ENCODE results near the gene POLR1C.

Gene POLR1C

DNA sequence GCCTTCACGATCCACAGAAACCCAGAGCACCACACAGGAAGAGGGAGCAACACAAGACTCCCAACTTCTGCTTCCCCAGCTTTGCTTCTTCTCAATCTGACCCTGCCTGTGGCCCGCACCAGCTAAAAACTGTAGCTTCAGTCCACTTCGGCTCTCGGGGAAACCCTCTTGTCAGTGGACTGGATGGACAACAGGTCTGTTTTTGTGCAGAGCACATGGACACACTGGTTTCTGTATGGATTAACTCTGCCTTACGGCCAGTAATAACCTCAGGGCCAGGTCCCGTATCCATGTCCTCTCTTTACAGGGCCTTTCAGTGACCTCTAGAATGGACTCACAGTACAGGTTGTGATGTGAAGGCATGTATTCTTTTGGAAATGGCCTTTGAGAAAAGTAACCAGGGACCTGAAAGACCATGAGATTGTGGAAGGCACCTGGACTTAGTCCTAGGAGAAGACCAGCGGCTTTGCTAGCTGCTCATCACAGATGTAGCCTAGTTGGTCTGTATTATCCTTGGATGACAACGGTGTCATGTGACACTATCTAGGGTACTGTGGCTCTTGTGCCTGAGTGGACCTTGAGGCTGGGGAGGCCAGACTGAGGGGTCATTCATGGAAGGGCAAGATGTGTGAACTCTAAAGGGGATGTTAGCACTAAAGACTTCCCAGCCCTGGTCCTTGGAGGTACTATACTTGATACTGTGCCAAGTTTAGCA is 5.8 kb downstream of the POLR1C start:
- ATAC-seq (ENCODE audit: insufficient read depth, low read depth) (0 out of 3 replicates have a peak, but pooled peaks have one; percentile 3), DNase-seq (no peak)
- Histone ChIP-seq H4K20me1 (ENCODE audit: insufficient read depth, low read length) (peaks cover 7% of the 10 kb centered on the region; the same call in 1 of the 2 replicates), H3K36me3 (ENCODE audit: insufficient read depth, low read length) (peaks cover 87% of the 10 kb centered on the region), H3K9ac (ENCODE audit: low read depth, low read length) (no peak overlapping the region), H3K27ac (ENCODE audit: low read length) (no peak overlapping the region), H2AFZ (ENCODE audit: low read depth, low read length) (no peak overlapping the region), H3K79me2 (ENCODE audit: insufficient read depth, low read length) (peaks cover 21% of the 10 kb centered on the region), H3K9me3 (ENCODE audit: insufficient read depth, low read length, severe bottlenecking) (no peaks in the 10 kb centered on the region), H3K27me3 (ENCODE audit: insufficient read depth, low read length, poor library complexity) (no peaks in the 10 kb centered on the region), H3K4me1 (ENCODE audit: insufficient read depth, low read length) (peaks cover 18% of the 10 kb centered on the region), H3K4me3 (ENCODE audit: low read depth in 1 of 2, low read length in 2 of 2) (no peak overlapping the region), H3K4me2 (ENCODE audit: insufficient read depth, low read length) (no peak overlapping the region)
- TF ChIP-seq, protein P1, sequence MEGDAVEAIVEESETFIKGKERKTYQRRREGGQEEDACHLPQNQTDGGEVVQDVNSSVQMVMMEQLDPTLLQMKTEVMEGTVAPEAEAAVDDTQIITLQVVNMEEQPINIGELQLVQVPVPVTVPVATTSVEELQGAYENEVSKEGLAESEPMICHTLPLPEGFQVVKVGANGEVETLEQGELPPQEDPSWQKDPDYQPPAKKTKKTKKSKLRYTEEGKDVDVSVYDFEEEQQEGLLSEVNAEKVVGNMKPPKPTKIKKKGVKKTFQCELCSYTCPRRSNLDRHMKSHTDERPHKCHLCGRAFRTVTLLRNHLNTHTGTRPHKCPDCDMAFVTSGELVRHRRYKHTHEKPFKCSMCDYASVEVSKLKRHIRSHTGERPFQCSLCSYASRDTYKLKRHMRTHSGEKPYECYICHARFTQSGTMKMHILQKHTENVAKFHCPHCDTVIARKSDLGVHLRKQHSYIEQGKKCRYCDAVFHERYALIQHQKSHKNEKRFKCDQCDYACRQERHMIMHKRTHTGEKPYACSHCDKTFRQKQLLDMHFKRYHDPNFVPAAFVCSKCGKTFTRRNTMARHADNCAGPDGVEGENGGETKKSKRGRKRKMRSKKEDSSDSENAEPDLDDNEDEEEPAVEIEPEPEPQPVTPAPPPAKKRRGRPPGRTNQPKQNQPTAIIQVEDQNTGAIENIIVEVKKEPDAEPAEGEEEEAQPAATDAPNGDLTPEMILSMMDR (IDR thresholded peaks at IDR 0.05; ENCODE audit: borderline replicate concordance, extremely low read depth, low read length, poor library complexity, severe bottlenecking): no peak
- TF ChIP-seq EZH2 (IDR thresholded peaks at IDR 0.05; ENCODE audit: borderline replicate concordance, low read depth, low read length, severe bottlenecking): no peak

DNA sequence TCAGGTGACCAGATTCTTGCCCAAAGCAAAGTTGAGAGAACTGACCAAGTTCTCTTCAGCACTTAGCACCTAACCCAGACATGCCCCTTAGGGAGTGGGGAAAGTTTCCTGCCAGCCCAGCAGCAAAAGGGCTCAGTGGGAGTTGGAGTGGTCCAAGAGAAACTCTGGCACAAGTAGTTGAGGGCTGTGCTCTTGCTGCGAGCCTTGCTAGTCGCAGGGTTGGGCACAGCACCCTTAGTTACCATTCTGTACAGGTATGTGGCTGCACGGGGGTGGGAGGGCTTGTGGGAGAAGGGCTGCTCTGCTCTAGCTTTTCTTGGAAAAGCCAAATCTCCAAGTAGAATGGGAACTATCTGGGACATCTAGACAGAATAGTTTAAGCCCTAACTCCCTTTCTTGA is 6.4 kb downstream of the POLR1C start:
- Histone ChIP-seq H3K4me3 (ENCODE audit: low read depth in 1 of 2, low read length in 2 of 2) (no peak overlapping the region), H3K27me3 (ENCODE audit: insufficient read depth, low read length, poor library complexity) (no peaks in the 10 kb centered on the region), H3K9me3 (ENCODE audit: insufficient read depth, low read length, severe bottlenecking) (no peaks in the 10 kb centered on the region), H3K79me2 (ENCODE audit: insufficient read depth, low read length) (peaks cover 15% of the 10 kb centered on the region), H3K4me1 (ENCODE audit: insufficient read depth, low read length) (peaks cover 12% of the 10 kb centered on the region), H3K27ac (ENCODE audit: low read length) (no peak overlapping the region), H3K36me3 (ENCODE audit: insufficient read depth, low read length) (peaks cover 93% of the 10 kb centered on the region), H2AFZ (ENCODE audit: low read depth, low read length) (no peak overlapping the region), H3K4me2 (ENCODE audit: insufficient read depth, low read length) (no peak overlapping the region), H4K20me1 (ENCODE audit: insufficient read depth, low read length) (peaks cover 3% of the 10 kb centered on the region; the same call in 1 of the 2 replicates), H3K9ac (ENCODE audit: low read depth, low read length) (no peak overlapping the region)
- TF ChIP-seq, protein P1 (IDR thresholded peaks at IDR 0.05; ENCODE audit: borderline replicate concordance, extremely low read depth, low read length, poor library complexity, severe bottlenecking): no peak
- TF ChIP-seq EZH2 (IDR thresholded peaks at IDR 0.05; ENCODE audit: borderline replicate concordance, low read depth, low read length, severe bottlenecking): no peak
- ATAC-seq (ENCODE audit: insufficient read depth, low read depth) (no peak), DNase-seq (no peak)

DNA sequence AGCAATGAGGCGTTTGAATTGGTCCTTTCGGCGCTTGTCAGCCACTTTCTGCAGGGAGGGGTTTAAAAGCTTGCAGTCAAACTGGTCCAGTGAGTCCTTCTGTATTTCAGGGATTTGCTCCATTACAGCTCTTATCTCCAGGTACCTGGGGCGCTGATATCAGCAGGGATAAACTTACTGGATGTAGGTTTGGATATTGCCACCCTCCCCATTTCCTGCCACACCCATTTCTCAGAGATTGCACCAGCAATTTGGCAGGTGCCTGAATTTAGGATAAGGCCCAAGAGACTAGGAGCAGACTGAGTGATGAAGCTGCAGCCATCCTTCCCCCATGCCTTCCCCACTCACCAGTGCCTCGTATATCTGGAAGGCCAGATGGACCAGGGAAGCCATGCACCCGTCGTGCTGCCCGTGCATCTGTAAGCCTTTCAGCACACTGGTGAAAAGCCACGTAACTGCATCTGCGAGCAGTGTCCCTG is 7.6 kb downstream of the POLR1C start:
- peaks cover 97% of the 10 kb centered on the region for H3K36me3 ChIP-seq (ENCODE audit: insufficient read depth, low read length)
- no peak overlapping the region for H3K9ac ChIP-seq (ENCODE audit: low read depth, low read length)
- peaks cover 3% of the 10 kb centered on the region; the same call in 1 of the 2 replicates for H4K20me1 ChIP-seq (ENCODE audit: insufficient read depth, low read length)

More for the DNA sequence above, 7.6 kb downstream of the POLR1C start:
- H3K79me2 ChIP-seq (ENCODE audit: insufficient read depth, low read length): peaks cover 3% of the 10 kb centered on the region; the same call in 1 of the 2 replicates
- no peak overlapping the region for H3K4me3 ChIP-seq (ENCODE audit: low read depth in 1 of 2, low read length in 2 of 2)
- H3K9me3 ChIP-seq (ENCODE audit: insufficient read depth, low read length, severe bottlenecking): no peaks in the 10 kb centered on the region
- no peak for DNase-seq
- H3K27ac ChIP-seq (ENCODE audit: low read length): peak overlapping the region; percentile 8; the same call in 1 of the 2 replicates
- ATAC-seq (ENCODE audit: insufficient read depth, low read depth): no peak
- no peak overlapping the region for H2AFZ ChIP-seq (ENCODE audit: low read depth, low read length)
- H3K4me1 ChIP-seq (ENCODE audit: insufficient read depth, low read length): peaks cover under 1% of the 10 kb centered on the region; the same call in 1 of the 2 replicates
- no peaks in the 10 kb centered on the region for H3K27me3 ChIP-seq (ENCODE audit: insufficient read depth, low read length, poor library complexity)
- TF ChIP-seq, protein P1 (IDR thresholded peaks at IDR 0.05; ENCODE audit: borderline replicate concordance, extremely low read depth, low read length, poor library complexity, severe bottlenecking): no peak
- TF ChIP-seq EZH2 (IDR thresholded peaks at IDR 0.05; ENCODE audit: borderline replicate concordance, low read depth, low read length, severe bottlenecking): no peak
- H3K4me2 ChIP-seq (ENCODE audit: insufficient read depth, low read length): no peak overlapping the region
